Activated CD4-positive, CD25-positive, alpha-beta regulatory T cell treated with anti-CD3 and anti-CD28 coated beads, Interleukin-2, amount 50 U/mL, for 16 hours (primary cell): Measurements from ENCODE around the gene STK24.

Source experiments
- DNase-seq: peaks from one replicate; pipeline ENCODE4 v3.0.0-alpha.2; 2020; ENCODE audit warnings: low read depth, low spot score

STK24 gene

GRCh38 chr13:98556968-98557631 is 19.8 kb downstream of the STK24 start:
- DNase-seq, result no peak

GRCh38 chr13:98556142-98556816 is 20.6 kb downstream of the STK24 start:
- no peak for DNase-seq

GRCh38 chr13:98549728-98550317 is 27.1 kb downstream of the STK24 start:
- no peak for DNase-seq

GRCh38 chr13:98549006-98549727 is 27.7 kb downstream of the STK24 start:
- no peak for DNase-seq

GRCh38 chr13:98548230-98548629 is 28.7 kb downstream of the STK24 start:
- DNase-seq, result no peak

GRCh38 chr13:98547455-98547854 is 29.5 kb downstream of the STK24 start:
- DNase-seq, result no peak

GRCh38 chr13:98546402-98546801 is 30.5 kb downstream of the STK24 start:
- no peak for DNase-seq

GRCh38 chr13:98544104-98544710 is 32.7 kb downstream of the STK24 start:
- no peak for DNase-seq

GRCh38 chr13:98543378-98544103 is 33.4 kb downstream of the STK24 start:
- DNase-seq, result no peak

GRCh38 chr13:98542568-98543377 is 34.1 kb downstream of the STK24 start:
- DNase-seq, result no peak

- no peak for DNase-seq
These were observed 35.2 kb downstream of the STK24 start for GRCh38 chr13:98541701-98542203.

GRCh38 chr13:98541191-98541590 is 35.7 kb downstream of the STK24 start:
- no peak for DNase-seq

GRCh38 chr13:98540476-98540875 is 36.4 kb downstream of the STK24 start:
- DNase-seq, result no peak

- DNase-seq, result no peak
These were observed 37.2 kb downstream of the STK24 start for GRCh38 chr13:98539666-98540065.

GRCh38 chr13:98538876-98539275 is 38.0 kb downstream of the STK24 start:
- DNase-seq, result no peak

GRCh38 chr13:98537740-98538139 is 39.2 kb downstream of the STK24 start:
- no peak for DNase-seq

GRCh38 chr13:98537306-98537705 is 39.6 kb downstream of the STK24 start:
- no peak for DNase-seq

- no peak for DNase-seq
These were observed 40.2 kb downstream of the STK24 start for GRCh38 chr13:98536729-98537128.

- no peak for DNase-seq
These were observed 41.2 kb downstream of the STK24 start for GRCh38 chr13:98535501-98536354.
